GM21825 (cell line): ENCODE measurements around the gene CASTOR2.
"Not testable (repeated sequence)": the region's sequence is repeated elsewhere in the genome, so short reads cannot be mapped to it uniquely, and the experiment has no call there.

Source experiments
- ATAC-seq: cut with Tn5 transposase; IDR thresholded peaks from one replicate; pipeline ENCODE4 v1.9.1; 2021; ENCODE audit warnings: mild to moderate bottlenecking, moderate library complexity; ENCODE audit not compliant: unreplicated experiment

CASTOR2 gene

DNA sequence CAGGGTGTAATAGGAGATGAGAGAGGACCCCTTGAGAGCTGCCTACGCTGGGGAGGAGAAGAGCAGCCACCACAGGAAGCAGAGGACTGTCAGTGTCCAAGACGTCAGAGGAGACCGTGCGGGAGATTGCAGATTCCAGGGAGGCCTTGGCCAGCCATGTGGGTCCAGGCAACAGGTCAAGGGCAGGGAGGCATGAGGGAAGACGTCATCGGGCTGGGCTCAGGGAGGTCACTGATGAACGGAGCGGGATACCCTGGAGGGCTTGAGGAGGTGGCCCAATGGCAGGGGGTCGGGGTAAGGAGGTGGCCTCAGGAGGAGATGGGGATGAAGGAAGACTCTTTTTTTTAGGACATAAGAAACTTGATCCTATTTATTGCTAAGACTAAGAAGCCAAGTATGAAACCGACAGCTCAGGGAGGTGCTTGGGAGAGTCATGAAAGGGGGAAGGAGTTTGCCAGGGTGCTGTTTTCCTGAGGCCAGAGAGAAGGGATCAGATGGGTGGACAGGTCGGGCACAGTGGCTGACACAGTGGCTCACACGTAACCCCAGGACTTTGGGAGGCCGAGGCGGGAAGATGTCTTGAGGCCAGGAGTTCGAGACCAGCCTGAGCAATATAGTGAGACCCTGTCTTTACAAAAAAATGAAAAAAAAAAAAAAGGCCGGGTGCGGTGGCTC, 30.5 kb downstream of the CASTOR2 start:
- not testable (repeated sequence) for ATAC-seq

DNA sequence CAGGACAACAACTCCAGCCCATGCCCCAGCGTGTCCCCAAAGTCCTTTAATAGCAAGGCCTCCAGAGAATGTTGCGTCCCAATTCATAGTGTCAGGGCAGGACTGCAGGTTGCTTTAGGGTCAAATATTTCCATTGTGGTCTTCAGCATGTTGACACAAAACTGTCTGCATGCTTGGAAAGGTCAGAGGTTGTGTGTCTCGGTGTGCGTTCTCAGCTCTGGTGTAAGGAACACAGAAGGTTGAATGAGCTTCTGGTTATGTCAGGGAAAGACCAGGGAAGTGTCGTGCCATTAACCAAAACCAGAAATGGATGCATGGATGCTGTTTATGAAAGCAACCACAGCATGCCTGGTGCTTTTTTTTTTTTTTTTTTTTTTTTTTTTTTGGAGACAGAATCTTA, 31.9 kb downstream of the CASTOR2 start:
- ATAC-seq = not testable (repeated sequence)

DNA sequence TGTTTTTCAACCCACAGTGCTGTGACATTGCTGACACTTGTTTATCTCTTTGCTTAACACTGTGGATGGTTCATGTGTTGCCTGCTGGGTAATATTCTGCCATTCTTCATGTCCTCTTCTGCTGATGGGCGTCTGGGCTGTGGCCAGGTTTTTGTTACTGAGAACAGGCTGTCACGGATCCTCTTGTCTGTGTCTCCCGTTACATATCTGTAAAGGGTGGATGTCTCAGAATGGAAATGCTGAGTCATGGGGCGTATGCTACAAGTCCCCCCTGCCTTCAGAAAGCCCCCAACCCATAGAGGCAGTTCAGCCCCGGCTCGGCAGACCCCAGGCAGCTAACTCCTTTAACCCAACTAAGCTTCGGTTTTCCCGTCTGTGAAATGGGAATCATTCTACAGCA, 33.3 kb downstream of the CASTOR2 start:
- not testable (repeated sequence) for ATAC-seq

DNA sequence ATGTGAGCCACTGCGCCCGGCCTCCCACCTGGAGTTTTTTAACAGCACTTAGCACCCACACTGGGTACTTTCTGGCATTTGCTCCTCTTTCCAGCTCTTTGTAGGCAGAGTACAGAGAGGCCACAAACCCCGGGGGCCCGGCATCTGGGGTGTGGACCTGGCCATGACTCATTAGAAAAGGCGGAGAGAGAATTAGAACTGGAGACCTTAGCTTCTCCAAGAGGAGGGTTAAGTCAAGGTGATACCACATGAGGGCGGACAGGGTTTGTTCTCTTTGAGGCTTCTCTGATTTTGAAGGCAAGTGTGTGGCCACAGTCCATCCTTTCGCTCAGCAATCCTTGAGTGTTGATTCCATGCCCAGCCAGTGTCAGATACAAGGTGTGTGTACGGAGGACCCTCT, 36.9 kb downstream of the CASTOR2 start:
- not testable (repeated sequence) for ATAC-seq

DNA sequence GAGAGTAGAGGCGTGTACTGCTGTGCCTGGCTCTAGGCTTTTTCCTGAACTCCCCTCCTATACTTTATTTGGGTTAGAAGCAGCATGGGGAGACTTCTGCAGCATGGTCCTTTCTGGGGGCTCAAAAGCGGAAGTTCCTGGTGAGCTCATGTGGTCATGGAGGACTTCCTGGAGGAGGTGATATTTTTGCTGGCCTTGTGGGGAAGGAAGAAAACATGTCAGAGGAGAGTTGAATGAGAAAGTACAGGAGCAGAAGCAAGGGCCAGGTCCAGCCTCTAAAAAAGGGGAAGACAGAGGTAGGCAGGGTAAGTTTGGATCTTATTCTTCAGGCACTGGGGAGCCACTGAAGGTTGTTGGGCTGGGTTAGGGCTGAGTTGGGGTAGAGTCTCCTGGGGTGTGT, 45.5 kb downstream of the CASTOR2 start:
- ATAC-seq = no peak

DNA sequence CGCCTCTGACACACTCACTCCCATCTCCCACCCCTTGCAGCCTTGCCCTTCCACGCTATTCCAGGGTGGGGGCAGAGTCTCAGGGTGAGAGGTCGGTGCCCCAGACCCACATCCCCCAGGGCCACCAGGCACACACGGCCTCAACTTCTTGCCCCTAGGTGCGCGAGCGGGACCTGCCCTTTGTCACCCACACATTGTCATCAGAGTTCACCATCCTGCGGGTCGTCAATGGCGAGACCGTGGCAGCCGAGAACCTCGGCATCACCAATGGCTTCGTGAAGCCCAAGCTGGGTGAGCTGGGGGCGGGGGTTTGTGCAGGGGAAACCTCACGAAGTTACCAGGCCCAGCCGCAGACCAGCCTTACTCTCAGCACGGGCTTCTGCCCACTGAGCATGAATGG, 53.3 kb downstream of the CASTOR2 start:
- no peak for ATAC-seq

DNA sequence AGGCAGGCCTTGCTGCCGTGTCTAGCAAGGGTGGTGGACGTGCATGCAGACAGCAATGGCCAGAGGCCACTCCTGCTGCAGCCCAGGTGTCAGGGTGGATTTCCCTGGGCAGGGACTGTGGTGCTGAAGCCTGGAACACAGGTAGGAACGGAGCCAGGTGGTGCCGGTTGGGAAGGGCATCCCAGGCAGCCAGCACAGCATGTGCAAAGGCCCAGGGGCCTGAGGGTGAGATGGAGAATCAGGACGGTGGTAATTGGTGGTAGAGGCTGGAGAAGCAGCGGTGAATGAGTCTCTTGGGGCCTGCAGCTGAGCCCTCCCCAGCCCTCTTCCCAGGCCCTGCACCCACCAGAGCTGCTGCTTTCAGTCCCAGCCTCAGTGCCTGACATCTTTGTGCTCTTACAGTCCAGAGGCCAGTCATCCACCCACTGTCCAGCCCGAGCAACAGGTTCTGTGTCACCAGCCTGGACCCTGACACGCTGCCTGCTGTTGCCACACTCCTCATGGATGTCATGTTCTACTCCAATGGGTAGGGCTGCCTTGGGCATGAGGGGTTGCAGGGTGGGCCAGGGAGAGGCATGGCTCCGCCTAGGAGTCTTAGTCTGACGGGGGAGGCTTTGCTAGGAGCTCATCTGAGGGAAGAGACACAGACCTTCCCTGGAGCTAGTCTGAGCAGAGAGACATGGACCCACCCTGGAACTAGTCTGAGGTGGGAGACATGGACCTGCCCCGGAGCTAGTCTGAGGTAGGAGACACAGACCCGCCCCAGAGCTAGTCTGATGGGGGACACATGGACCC, 54.3 kb downstream of the CASTOR2 start:
- ATAC-seq = no peak

DNA sequence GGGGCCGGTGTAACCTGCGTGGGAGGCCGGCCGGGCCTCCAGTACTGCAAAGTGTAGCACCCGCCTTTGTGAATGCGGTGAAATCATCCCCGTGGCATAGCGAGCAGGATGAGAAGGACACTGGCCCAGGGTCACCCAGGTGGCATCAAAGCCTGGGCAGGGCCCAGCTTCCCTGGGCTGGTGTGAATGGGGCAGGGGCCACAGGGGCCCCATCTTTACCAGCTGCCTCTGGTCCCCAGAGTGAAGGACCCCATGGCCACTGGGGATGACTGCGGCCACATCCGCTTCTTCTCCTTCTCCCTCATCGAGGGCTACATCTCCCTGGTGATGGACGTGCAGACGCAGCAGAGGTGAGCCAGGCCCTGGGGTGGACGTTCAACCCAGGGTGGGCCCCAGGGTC, 55.3 kb downstream of the CASTOR2 start:
- ATAC-seq = no peak

DNA sequence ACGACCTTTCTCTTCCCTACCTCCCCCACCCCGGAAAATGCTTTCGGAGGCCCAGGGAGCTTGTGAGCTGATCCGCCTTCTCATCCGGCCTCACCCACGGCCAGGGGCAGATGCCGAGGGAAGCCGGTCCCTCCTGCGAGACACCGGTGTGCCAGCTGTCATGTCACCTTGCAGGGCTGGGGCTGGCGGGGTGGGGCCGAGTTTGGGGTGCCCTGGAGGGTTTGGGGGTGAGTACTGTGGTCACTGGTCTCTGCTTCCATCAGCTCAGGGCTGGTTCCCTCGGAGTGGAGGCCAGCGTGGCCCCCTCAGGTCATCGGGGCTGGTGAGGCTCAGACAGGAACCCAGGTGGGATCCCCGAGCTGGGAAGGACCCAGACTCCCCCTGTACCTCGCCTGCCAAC, 60.4 kb downstream of the CASTOR2 start:
- ATAC-seq = no peak

DNA sequence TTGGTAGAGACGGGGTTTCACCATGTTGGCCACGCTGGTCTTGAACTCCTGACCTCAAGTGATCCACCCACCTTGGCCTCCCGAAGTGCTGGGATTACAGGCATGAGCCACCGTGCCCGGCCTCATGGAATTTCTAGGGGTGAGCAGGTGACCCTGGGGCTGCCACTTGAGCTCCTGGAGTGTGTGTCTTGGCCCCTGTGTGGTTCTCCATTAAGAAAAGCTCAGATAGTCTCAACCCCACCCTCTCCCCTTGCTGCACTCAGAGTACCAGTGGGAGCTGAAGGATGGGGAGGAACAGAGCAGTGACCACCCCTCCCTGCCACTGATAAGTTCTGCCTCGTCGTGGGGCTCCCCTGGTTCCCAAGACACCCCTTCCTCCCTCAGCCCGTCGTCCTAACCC, 63.8 kb downstream of the CASTOR2 start:
- ATAC-seq = no peak

DNA sequence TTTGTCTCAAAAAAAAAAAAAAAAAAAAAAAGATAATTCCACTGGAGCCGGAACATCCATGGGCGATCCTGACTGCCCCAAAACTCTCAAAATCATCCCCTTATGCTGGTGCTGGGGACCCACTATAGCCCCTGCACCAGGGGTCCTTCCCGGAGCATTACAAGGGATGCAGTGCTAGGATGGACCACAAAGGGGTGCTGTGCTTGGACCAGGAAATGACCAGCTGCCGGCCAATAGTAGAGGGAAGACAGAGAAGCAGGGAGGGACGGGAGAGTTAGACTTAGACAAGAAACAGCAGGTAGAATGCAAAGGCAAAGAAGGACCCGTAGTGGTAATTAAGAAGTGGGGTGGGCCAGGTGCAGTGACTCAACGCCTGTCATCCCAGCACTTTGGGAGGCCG, 68.6 kb downstream of the CASTOR2 start:
- no peak for ATAC-seq

DNA sequence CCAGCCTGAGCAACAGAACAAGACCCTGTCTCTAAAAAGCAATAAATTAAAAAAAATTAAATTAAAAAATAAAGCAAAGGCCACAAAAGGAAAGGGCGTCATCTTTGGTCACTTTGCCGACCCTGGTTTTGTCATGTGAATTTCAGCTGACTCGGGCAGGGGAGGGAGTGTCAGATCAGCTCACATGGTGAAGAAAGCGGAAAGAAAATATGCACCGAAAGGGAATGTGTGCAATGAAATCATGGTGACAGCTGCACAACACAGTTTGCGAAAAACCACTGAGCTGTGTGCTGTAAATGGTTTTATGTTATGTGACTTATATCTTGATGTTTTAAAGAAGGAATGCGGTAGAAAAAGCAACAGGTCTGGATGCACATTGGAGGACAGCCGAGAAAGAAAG, 69.3 kb downstream of the CASTOR2 start:
- ATAC-seq = no peak

DNA sequence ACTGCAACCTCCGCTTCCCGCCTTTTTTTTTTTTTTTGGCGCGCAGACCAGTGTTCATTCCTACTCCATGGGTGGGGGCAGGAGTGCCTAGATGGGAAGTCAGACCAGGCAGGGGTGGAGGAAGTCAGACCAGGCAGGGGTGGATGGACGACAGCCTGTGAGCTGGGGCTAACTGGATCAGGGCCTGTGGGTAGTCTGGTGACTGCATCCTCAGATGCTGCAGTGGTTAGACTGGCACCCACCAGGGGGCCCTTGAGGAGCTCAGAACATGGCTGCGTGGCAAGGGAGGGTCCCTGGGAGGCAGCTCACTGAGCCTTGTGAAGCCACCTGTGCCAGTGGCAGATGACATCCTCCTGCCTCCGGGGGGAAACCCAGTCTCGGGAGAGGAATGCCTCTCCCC, 74.0 kb downstream of the CASTOR2 start:
- no peak for ATAC-seq

DNA sequence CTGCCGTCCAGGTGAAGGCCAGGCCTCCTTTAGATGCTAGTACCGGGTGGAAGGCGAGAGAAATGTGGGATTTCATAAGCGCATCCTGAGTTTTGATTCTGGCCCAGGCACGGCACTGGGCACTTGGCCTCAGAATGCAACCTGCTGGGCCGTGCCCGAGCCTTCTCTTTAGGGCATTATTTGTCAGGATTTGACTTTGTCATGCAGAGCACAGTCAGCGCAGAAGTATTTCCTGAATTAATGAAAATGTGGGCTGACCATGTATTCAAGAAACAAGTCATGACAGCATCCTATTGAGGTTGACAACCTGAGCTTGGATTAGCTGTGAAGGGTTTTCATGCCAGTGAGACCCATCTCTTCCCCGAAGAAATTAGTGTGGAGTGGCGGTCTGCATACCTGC, 74.7 kb downstream of the CASTOR2 start:
- no peak for ATAC-seq

DNA sequence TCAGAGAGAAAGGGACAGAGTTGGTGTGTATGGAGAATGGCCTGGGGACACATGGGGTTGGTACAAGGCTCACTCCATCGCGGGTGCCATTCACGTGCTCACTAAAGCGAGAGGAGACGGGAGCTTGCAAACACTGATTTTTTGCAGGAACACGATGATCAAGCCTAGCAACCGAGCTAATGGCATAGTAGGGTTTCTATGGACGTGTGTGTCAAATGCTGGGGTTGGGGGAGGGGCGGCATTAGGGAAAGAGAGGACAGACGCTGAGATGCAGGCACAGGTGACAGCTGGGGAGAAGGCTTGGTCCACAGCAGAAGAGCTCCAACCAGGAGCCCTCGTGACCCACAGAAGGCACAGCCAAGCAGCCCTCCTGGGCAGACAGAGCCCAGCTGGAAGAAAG, 75.2 kb downstream of the CASTOR2 start:
- ATAC-seq = no peak

DNA sequence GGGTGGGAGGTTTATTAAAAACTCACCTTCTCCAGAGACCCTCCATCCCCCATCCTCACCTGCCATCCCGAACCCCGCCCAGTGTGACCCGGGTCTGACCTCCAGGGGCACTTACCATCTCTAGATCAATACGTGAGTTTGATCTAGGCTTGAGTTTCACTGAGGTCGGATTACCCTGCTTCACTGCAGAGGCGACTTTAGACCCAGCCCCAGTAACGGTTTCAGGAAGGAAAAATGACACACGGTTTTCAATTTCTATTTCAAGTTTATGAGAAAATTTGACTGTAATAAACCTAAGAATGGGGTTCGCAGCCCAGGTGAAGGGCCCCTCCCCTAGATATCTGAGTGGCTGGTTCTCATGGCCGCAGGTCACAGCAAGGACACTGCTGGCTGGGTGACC, 76.0 kb downstream of the CASTOR2 start:
- ATAC-seq = no peak

DNA sequence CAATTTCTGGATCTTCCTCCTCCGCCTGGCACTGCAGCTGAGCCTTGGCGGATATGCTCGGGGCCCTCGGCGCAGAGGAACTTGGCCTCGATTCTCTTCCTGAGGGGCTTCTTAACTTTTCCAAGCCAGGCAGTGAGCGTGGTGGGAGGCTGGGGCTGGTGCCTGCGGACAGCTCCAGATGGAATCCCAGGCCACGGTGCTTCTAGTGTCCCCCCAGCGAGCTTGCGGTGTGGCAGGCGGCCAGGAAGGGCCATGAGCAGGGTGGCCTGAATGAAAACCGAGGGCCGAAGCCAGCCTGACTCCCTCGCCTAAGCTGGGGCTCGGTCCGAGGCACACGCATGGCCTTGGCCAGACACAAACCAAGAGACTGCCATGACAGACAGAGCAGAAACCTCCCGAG, 77.8 kb downstream of the CASTOR2 start:
- ATAC-seq = no peak

DNA sequence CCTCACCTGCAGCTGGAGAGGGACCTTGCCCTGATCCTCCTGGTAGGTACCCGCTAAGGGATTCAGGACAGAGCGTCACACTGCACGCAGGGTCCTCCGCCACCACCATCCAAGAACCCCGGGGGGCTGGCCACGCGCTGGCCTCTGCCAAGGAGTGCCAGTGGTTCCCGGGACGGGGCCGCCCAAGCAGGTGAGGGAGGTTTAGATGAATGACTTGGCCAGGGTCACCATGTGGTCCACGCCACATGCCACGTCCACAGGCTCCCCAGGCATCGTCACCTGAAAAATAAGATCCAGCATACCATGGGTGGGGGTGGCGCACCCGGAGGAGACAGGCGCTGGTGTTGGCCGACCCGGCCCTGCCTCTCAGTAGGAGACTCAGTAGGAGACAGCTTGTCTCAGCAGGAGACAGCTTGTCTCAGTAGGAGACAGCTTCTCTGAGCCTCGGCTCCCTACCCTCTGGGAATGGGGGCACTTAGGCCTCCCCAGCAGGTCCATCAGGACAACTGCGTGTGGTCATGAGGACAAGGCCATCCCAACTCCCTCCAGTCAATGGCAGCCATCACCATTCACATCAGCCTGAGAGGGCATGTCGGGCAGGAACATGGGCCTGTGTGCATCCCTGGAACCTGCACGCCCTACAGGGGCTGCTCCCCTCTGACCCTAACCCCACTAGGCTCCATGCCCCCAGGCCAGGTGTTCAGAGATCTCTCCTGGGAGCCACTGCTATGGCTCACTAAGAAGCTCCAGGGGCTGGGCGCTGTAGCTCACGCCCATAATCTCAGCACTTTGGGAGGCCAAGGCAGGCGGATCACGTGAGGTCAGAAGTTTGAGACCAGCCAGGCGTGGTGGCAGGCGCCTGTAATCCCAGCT, 78.6 kb downstream of the CASTOR2 start:
- ATAC-seq = no peak

DNA sequence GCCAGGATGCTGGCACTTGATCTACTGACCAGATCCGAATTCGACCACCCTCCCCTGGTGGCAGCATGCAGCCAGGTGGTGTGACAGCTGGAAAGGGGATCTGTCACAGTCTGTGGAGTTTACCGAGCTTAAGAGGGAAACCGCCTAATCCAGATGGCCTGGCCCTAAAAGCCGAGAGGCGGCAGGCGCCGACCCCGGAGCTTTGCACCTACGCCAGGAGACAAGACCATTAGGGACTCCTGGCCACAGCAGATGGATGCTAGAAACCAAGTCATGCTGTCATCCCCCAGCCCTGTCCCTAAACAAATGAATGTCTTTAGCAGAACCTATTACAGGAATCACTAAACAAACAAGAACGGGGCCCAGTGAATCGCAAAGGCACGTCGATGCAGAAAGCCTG, 81.4 kb downstream of the CASTOR2 start:
- no peak for ATAC-seq

DNA sequence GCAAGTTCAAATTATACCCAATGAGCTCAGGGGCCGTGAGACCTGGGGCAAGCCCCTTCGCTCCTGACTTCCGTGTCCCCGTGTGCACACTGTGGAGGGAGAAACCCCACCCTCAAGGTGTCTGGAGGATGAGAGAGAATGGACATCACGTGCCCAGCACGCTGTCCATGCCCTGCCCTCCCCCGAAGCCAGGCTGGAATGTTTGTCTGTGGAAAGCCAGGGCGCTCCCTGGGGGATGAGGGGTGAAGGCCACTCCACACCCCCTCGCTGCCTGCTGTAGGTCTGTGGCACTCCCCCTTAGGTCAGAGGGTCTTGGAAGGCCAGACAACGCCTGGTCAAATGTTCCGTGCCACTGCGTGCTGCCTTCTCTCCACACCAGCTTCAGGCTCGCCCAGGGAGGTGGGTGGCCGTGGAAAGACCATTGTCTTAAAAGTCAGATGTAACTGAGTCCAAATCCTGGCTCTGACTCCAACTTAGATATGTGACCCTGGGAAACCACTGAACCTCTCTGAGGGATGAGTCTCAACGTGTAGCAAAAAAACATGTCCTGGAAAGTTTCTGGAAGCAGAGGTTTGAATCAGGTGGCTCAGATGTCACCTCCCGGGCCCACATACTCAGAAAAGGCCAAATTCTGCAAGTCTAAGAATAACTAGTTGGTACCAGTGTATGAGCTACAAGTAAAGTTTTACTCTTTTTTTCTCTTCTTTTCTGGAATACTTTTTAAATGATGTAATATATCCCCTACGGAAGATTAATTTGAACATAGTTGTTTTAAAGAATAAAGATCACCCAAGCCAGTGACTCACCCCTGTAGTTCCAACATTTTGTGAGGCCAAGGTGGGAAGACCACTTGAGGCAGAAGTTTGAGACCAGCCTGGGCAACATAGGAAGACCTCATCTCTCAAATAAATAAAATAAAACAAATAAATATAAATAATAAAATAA, 84.2 kb downstream of the CASTOR2 start:
- no peak for ATAC-seq

DNA sequence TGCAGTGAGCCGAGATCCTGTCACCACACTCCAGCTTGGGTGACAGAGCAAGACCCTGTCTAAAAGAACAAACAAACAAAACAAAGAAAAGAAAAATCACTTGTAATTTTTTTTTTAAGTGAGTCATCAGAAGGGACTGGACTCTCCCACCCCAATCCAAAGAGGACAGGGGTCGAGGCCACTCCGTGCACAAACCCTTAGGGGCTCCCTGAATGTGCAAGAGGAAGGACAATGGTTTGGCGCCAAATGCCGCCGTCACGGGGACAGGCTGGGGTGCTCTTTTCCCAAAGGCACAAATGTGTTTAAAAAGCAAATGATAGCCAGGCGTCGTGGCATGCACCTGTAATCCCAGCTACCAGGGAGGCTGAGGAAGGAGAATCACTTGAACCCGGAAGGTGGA, 85.3 kb downstream of the CASTOR2 start:
- no peak for ATAC-seq
